Heart left ventricle (tissue), 13 donors: ENCODE data around the gene DIS3L2.

Source experiments
- POLR2A ChIP-seq, 2 donors: fragments of 450-650 bp; IDR thresholded peaks; one replicate each; pipeline ENCODE4 v1.6.1; 2017; ENCODE audit warnings: antibody characterized with exemption in 2 of 2, mild to moderate bottlenecking in 2 of 2, moderate library complexity in 2 of 2
- TF ChIP-seq, protein P1 (sequence below), 12 donors: fragments of 200-600 bp; sonication (generic) in 4 of 12; IDR thresholded peaks; one replicate each; pipeline versions ENCODE4 v1.5.0 to v1.8.0; 2018 to 2022; ENCODE audit warnings: antibody characterized with exemption in 12 of 12, mild to moderate bottlenecking in 5 of 12
- donor health status: ischemic (EF 13 %, LVEDD 7.1; RV severe dilation, severe dysfunction).
- donor health status: DM: no; HTN: yes; CAD: no.
- donor health status: DM: no; HTN: no; CAD: no.
- donor health status: ischemic (EF 25% LVEDD 6.9; RV normal size, moderate dysfunction).
- donor health status: ischemic (EF 25% LVEDD 5.7; RV mildly dilated, moderate dysfunction).
- donor health status: ischemic (EF 35%, LVEDD 5.7; RV mildly dilated, moderate dysfunction).
- donor health status: nonischemic (EF 11% LVEDD 7.7; RV severe dilation, severe dysfunction).
- donor health status: DM: yes; HTN: yes; CAD: no.
- donor health status: PGD.
- donor health status: ischemic (EF 29% LVEDD 5.4; RV normal size, mild dysfunction).
- donor health status: nonischemic (EF 23%, LVEDD 6.1; RV moderate dilation, normal function).

DNA sequence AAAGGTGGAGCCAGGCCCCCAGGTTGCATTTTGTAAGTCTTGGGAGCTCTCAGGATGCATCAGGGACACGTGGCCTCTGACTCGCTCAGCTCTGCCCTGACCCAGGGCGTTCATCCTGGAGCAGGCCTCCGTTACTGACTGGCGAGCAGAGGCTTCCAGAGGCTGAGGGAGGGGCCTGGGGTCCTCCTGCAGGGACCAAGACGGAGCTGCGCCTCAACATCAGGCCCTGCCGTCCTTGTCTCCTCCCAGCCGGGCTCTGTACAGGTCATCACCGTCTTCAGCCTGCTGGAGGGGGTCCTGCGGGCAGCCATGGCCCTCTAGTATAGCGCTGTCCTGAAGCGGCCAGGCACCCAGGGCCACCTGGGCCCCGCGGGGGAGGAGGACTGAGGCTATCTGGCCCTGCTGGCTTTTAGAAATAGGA lies 406.8 kb downstream of the DIS3L2 start:
- TF ChIP-seq, protein P1, sequence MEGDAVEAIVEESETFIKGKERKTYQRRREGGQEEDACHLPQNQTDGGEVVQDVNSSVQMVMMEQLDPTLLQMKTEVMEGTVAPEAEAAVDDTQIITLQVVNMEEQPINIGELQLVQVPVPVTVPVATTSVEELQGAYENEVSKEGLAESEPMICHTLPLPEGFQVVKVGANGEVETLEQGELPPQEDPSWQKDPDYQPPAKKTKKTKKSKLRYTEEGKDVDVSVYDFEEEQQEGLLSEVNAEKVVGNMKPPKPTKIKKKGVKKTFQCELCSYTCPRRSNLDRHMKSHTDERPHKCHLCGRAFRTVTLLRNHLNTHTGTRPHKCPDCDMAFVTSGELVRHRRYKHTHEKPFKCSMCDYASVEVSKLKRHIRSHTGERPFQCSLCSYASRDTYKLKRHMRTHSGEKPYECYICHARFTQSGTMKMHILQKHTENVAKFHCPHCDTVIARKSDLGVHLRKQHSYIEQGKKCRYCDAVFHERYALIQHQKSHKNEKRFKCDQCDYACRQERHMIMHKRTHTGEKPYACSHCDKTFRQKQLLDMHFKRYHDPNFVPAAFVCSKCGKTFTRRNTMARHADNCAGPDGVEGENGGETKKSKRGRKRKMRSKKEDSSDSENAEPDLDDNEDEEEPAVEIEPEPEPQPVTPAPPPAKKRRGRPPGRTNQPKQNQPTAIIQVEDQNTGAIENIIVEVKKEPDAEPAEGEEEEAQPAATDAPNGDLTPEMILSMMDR (IDR thresholded peaks at IDR 0.05), result no peak
- TF ChIP-seq POLR2A (IDR thresholded peaks at IDR 0.05), result no peak
